Activated T-helper 2 cell treated with anti-CD3 and anti-CD28 coated beads, Interferon-gamma antibody, Interleukin-2, Interleukin-4, amounts not matched to agents 10 μg/mL and 5 μg/mL and 100 μg/mL, durations not matched to agents 14 hours and 24 hours and 36 hours (primary cell): Measurements from ENCODE around the gene PRSS57. TPM values are rescaled to one million over a fixed set of nuclear protein-coding genes. Genes with fewer than 3 reads are reported as not detected.
"Not testable (repeated sequence)": the region's sequence is repeated elsewhere in the genome, so short reads cannot be mapped to it uniquely, and the experiment has no call there.

Experiments used
- DNase-seq: peaks from one replicate; pipeline ENCODE4 v3.0.0; 2021; ENCODE audit warnings: low spot score
- H3K27ac Mint-ChIP-seq: one replicate; pipeline ENCODE4 v1.8.0; 2021; ENCODE audit warnings: mixed read lengths
- H3K27me3 Mint-ChIP-seq: one replicate; pipeline ENCODE4 v1.8.0; 2021; ENCODE audit warnings: low read depth, mixed read lengths
- H3K36me3 Mint-ChIP-seq: one replicate; pipeline ENCODE4 v1.8.0; 2021; ENCODE audit warnings: low read depth, mixed read lengths
- H3K4me1 Mint-ChIP-seq: one replicate; pipeline ENCODE4 v1.8.0; 2021; ENCODE audit warnings: low read depth, mixed read lengths
- H3K4me3 Mint-ChIP-seq: one replicate; pipeline ENCODE4 v1.8.0; 2021; ENCODE audit warnings: low read depth, mild to moderate bottlenecking, moderate library complexity, mixed read lengths
- H3K9me3 Mint-ChIP-seq: one replicate; pipeline ENCODE4 v1.8.0; 2021; ENCODE audit warnings: mixed read lengths
- intact Hi-C: fragments of 100-400 bp; cut with micrococcal nuclease; formaldehyde crosslinking; loops from one replicate; pipeline ENCODE4 v1.15.1; 2023
- total RNA-seq: library from RNA; stranded (reverse); gene quantifications from 2 replicates; pipeline ENCODE4 v1.2.3, GENCODE V29; 2022

Gene PRSS57
- total RNA-seq = not detected in 2 replicates

GRCh38 chr19:695352-695949, at the start of gene PRSS57:
TSS of gene PRSS57 (minus strand) at chr19:695452. CDS start at chr19:695430, 22 bp downstream.
- no peak within 1 kb of the TSS for H3K4me3 Mint-ChIP-seq
- H3K36me3 Mint-ChIP-seq = no peaks in the 10 kb centered on the region
- DNase-seq = no peak
- peaks cover 10% of the 10 kb centered on the region for H3K27me3 Mint-ChIP-seq
- no peaks in the 10 kb centered on the region for H3K4me1 Mint-ChIP-seq
- no peak within 1 kb of the TSS for H3K27ac Mint-ChIP-seq
- intact Hi-C loops = no loop called here
- no peaks in the 10 kb centered on the region for H3K9me3 Mint-ChIP-seq

- Mint-ChIP-seq H3K27me3 (no peaks in the 10 kb centered on the region), H3K4me3 (no peak overlapping the region), H3K27ac (no peak overlapping the region), H3K9me3 (no peaks in the 10 kb centered on the region), H3K4me1 (no peaks in the 10 kb centered on the region), H3K36me3 (no peaks in the 10 kb centered on the region)
- intact Hi-C loops = no loop called here
- no peak for DNase-seq
These were observed 48.0 kb upstream of the PRSS57 start for GRCh38 chr19:743168-743687.

DNA sequence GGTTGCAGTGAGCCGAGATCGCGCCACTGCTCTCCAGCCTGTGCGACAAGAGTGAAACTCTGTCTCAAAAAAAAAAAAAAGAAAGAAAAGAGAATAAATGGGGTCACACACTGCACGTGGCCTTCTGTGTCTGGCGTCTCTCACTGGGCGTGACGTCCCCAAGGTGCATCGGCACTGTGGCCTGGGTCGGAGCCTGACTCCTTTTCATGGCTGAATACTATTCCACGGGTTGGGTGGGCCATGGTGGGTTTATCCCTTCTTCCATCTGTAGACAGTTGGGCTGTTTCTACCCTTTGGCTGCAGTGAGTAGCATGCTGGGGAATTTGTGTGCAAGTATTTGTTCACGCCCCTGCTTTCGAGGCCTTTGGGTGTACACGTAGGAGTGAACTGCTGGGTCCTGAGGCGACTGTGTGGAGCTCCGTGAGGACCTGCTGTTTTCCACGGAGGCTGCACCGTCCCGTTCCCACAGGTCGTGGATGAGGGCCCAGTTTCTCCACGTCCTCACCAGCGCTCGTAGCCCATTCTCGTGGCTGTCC, 47.4 kb upstream of the PRSS57 start:
- H3K9me3 Mint-ChIP-seq = no peaks in the 10 kb centered on the region
- no peak overlapping the region for H3K27ac Mint-ChIP-seq
- no peaks in the 10 kb centered on the region for H3K27me3 Mint-ChIP-seq
- no peaks in the 10 kb centered on the region for H3K36me3 Mint-ChIP-seq
- no peaks in the 10 kb centered on the region for H3K4me1 Mint-ChIP-seq
- DNase-seq = no peak
- no peak overlapping the region for H3K4me3 Mint-ChIP-seq
- intact Hi-C loops = no loop called here

DNA sequence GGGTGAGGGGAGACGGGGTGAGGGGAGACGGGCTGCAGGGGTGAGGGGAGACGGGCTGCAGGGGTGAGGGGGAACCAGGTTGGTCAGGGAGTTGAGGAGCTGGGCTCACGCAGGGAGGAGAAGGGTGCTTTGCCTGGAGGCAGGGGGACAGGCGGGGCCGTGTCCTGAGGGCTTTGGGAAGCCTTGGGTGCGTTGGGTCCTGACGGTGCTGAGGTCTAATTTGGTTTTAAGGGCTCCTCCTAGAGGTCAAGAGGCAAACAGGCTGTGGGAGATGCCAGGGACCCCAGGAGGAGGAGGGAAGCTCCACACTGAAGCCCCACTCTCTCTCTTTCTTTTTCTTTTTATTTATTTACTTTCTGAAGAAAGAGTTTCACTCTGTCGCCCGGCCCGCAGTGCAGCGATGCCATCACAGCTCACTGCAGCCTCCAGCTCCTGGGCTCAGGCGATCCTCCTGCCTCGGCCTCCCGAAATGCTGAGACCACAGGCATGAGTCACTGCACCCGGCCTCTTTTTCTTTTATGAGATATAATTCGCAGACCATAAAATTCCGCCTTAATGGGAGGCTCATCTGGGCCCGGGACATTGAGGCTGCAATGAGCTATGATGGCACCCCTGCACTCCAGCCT, 46.4 kb upstream of the PRSS57 start:
- Mint-ChIP-seq H3K27ac (no peak overlapping the region), H3K4me3 (no peak overlapping the region), H3K4me1 (no peaks in the 10 kb centered on the region), H3K9me3 (no peaks in the 10 kb centered on the region), H3K27me3 (no peaks in the 10 kb centered on the region), H3K36me3 (no peaks in the 10 kb centered on the region)
- intact Hi-C loops = no loop called here
- DNase-seq = no peak

DNA sequence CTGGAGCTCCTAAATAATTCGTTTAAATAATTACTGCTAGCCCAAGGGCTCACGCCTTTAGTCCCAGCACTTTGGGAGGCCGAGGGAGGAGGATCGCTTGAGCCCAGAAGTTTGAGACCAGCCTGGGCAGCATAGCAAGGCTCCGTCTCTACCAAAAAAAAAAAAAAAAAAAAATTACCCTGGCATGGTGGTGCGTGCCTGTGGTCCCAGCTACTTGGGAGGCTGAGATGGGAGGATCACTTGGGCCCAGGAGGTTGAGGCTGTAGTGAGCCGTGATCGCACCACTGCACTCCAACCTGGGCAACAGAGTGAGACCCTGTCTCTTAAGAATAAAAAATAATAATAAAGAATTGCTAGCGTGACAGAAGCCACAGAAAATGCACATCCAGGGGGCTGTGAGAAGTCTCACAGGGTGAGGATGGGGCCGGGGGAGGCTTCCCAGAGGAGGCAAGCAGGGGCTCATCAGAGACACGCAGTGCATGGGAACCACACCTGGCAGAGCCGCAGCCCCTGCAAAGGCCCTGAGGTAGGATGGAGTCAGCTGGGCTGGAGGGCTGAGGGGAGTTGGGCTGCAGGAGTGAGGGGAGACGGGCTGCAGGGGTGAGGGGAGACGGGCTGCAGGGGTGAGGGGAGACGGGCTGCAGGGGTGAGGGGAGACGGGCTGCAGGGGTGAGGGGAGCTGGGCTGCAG, 45.7 kb upstream of the PRSS57 start:
- H3K4me3 Mint-ChIP-seq, H3K27ac Mint-ChIP-seq, intact Hi-C loops, DNase-seq, H3K9me3 Mint-ChIP-seq, H3K27me3 Mint-ChIP-seq, H3K36me3 Mint-ChIP-seq, H3K4me1 Mint-ChIP-seq: not testable (repeated sequence)

GRCh38 chr19:739998-740715, 44.9 kb upstream of the PRSS57 start:
- Mint-ChIP-seq H3K27me3 (no peaks in the 10 kb centered on the region), H3K9me3 (no peaks in the 10 kb centered on the region), H3K36me3 (no peaks in the 10 kb centered on the region), H3K4me3 (no peak overlapping the region), H3K27ac (no peak overlapping the region), H3K4me1 (no peaks in the 10 kb centered on the region)
- no peak for DNase-seq
- intact Hi-C loops = no loop called here

DNA sequence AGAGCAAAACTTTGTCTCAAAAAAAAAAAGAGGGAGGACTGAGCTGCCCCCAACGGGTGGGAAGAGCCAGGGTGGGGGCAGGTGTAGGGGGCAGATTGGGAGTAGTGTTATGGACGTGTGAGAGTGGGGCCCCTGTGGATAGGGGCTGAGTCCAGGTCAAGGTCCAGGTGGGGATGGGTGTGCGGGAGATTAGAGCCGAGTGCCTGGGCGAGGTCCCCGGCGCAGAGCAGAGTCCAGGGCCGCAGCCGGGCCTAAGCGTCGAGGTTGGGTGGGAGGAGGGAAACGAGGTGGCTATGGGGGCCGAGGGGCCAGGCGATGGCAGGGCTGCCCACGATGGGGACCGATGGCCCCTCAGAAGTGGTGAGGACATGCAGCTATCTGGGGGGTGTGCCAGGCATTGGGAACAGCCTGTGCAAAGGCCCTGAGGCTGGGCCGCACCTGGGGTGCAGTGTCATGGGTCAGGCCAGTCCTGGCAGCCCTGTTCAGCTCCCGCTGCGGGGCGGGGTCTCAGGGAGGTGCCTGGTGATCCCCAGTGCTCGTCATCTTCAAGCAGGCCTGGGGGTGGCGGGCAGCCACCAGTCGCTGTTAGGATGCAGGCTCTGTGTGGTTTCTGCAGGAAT, 43.4 kb upstream of the PRSS57 start:
- DNase-seq = no peak
- Mint-ChIP-seq H3K4me1 (peaks cover 4% of the 10 kb centered on the region), H3K36me3 (no peaks in the 10 kb centered on the region), H3K27me3 (no peaks in the 10 kb centered on the region), H3K9me3 (no peaks in the 10 kb centered on the region), H3K27ac (no peak overlapping the region), H3K4me3 (no peak overlapping the region)
- intact Hi-C loops = no loop called here

- H3K4me3 Mint-ChIP-seq = no peak overlapping the region
- H3K9me3 Mint-ChIP-seq = no peaks in the 10 kb centered on the region
- intact Hi-C loops = no loop called here
- H3K4me1 Mint-ChIP-seq = peaks cover 9% of the 10 kb centered on the region
- no peaks in the 10 kb centered on the region for H3K27me3 Mint-ChIP-seq
- peak; percentile 24 for DNase-seq
- H3K27ac Mint-ChIP-seq = no peak overlapping the region
- H3K36me3 Mint-ChIP-seq = no peaks in the 10 kb centered on the region
These were observed 42.4 kb upstream of the PRSS57 start for GRCh38 chr19:737591-738093.

DNA sequence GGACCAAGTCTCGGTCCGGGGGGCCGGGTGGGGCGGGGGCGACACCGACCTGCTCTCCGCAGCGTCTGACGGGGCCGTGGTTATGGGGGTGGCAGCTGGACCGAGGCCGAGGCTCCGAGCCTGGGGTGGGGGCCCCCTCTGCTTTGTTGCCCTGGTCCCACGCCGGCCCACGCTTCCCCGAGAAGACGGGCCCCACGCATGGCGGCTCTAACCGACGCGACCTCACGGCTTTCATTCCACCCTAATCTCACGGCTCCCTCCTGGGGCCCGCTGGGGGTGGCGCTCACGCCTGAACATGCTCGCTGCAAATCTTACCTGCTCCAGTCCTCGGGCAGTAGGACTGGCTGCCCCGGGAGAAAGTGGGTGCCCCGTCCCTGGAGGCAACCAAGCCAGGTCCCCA, 40.9 kb upstream of the PRSS57 start:
- DNase-seq = no peak
- Mint-ChIP-seq H3K4me3 (no peak overlapping the region), H3K27ac (no peak overlapping the region), H3K36me3 (no peaks in the 10 kb centered on the region), H3K9me3 (no peaks in the 10 kb centered on the region), H3K27me3 (no peaks in the 10 kb centered on the region), H3K4me1 (peaks cover 9% of the 10 kb centered on the region)
- intact Hi-C loops = no loop called here

GRCh38 chr19:734716-735115, 39.5 kb upstream of the PRSS57 start:
- Mint-ChIP-seq H3K27ac (no peak overlapping the region), H3K27me3 (no peaks in the 10 kb centered on the region), H3K4me3 (no peak overlapping the region), H3K9me3 (no peaks in the 10 kb centered on the region), H3K36me3 (no peaks in the 10 kb centered on the region), H3K4me1 (peaks cover 9% of the 10 kb centered on the region)
- no peak for DNase-seq
- intact Hi-C loops = loop anchor here (1.0 kb wide), 1 partner anchor 69 kb away; no protein-coding TSS in a partner anchor

- no peaks in the 10 kb centered on the region for H3K9me3 Mint-ChIP-seq
- intact Hi-C loops = no loop called here
- H3K27ac Mint-ChIP-seq = no peak overlapping the region
- no peak overlapping the region for H3K4me3 Mint-ChIP-seq
- H3K4me1 Mint-ChIP-seq = peaks cover 9% of the 10 kb centered on the region
- no peak for DNase-seq
- no peaks in the 10 kb centered on the region for H3K27me3 Mint-ChIP-seq
- H3K36me3 Mint-ChIP-seq = no peaks in the 10 kb centered on the region
These were observed 37.2 kb upstream of the PRSS57 start for GRCh38 chr19:732148-733069.
